IPS DF 6.9 (cell line): ENCODE measurements around the gene TGM5.
"Not testable (repeated sequence)": the region's sequence is repeated elsewhere in the genome, so short reads cannot be mapped to it uniquely, and the experiment has no call there.

Experiments
- DNase-seq: peaks from one replicate; pipeline ENCODE4 v3.0.0-alpha.2; 2013; ENCODE audit warnings: low read depth, low spot score
- H3K27ac ChIP-seq: one replicate; pipeline ENCODE4 v1.5.1; 2013; ENCODE audit warnings: low read length, control low read depth
- H3K27me3 ChIP-seq: 2 replicates; pipeline ENCODE4 v1.6.1; 2013; ENCODE audit warnings: mild to moderate bottlenecking, low read length; ENCODE audit not compliant: control insufficient read depth, insufficient read depth
- H3K36me3 ChIP-seq: 2 replicates; pipeline ENCODE4 v1.6.1; 2013; ENCODE audit warnings: low read length; ENCODE audit not compliant: control insufficient read depth, insufficient read depth
- H3K4me1 ChIP-seq: 2 replicates; pipeline ENCODE4 v1.6.1; 2013; ENCODE audit warnings: low read length; ENCODE audit not compliant: control insufficient read depth, insufficient read depth
- H3K4me3 ChIP-seq: 2 replicates; pipeline ENCODE4 v1.5.1; 2013; ENCODE audit warnings: mild to moderate bottlenecking, low read length
- H3K9me3 ChIP-seq: 2 replicates; pipeline ENCODE4 v1.6.1; 2013; ENCODE audit warnings: low read length, inconsistent platforms; ENCODE audit not compliant: control insufficient read depth, insufficient read depth
- WGBS: extraction: QIAGEN DNeasy Blood & Tissue Kit; methylation state at CpG from one replicate; pipeline ENCODE4 v1.1.7; 2013; ENCODE audit warnings: mixed read lengths, missing lambda C conversion rate; ENCODE audit not compliant: insufficient read length, insufficient coverage; 5-methylcytosine and 5-hydroxymethylcytosine counted together

TGM5 gene

GRCh38 chr15:43230640-43231115 lies 36.0 kb downstream of the TGM5 start:
- WGBS: no CpG with 5 or more reads among the region's 2 CpGs
- Histone ChIP-seq H3K27me3 (no peaks in the 10 kb centered on the region), H3K4me3 (no peak overlapping the region), H3K9me3 (no peaks in the 10 kb centered on the region), H3K4me1 (no peaks in the 10 kb centered on the region), H3K36me3 (no peaks in the 10 kb centered on the region), H3K27ac (no peak overlapping the region)
- DNase-seq: no peak

- no peaks in the 10 kb centered on the region for H3K4me1 ChIP-seq
- no peak for DNase-seq
- no peak overlapping the region for H3K27ac ChIP-seq
- H3K27me3 ChIP-seq: no peaks in the 10 kb centered on the region
- no peaks in the 10 kb centered on the region for H3K36me3 ChIP-seq
- no CpG with 5 or more reads among the region's 5 CpGs for WGBS
- no peaks in the 10 kb centered on the region for H3K9me3 ChIP-seq
- H3K4me3 ChIP-seq: no peak overlapping the region
These were observed 36.8 kb downstream of the TGM5 start for GRCh38 chr15:43229977-43230376.

GRCh38 chr15:43226436-43227305 lies 40.1 kb downstream of the TGM5 start:
- Histone ChIP-seq H3K27ac (no peak overlapping the region), H3K36me3 (no peaks in the 10 kb centered on the region), H3K9me3 (no peaks in the 10 kb centered on the region), H3K4me1 (no peaks in the 10 kb centered on the region), H3K4me3 (no peak overlapping the region), H3K27me3 (no peaks in the 10 kb centered on the region)
- no peak for DNase-seq
- no CpG with 5 or more reads among the region's 57 CpGs for WGBS

GRCh38 chr15:43225950-43226255 lies 40.8 kb downstream of the TGM5 start:
- not testable (repeated sequence) for H3K9me3 ChIP-seq, H3K27me3 ChIP-seq, DNase-seq, H3K27ac ChIP-seq, H3K4me3 ChIP-seq, H3K36me3 ChIP-seq, H3K4me1 ChIP-seq
- WGBS: no CpG with 5 or more reads among the region's 12 CpGs

- no peak overlapping the region for H3K4me3 ChIP-seq
- H3K9me3 ChIP-seq: no peaks in the 10 kb centered on the region
- no peaks in the 10 kb centered on the region for H3K36me3 ChIP-seq
- no CpG with 5 or more reads among the region's 16 CpGs for WGBS
- no peak overlapping the region for H3K27ac ChIP-seq
- no peaks in the 10 kb centered on the region for H3K27me3 ChIP-seq
- DNase-seq: peak; percentile 45
- no peaks in the 10 kb centered on the region for H3K4me1 ChIP-seq
These were observed 41.4 kb downstream of the TGM5 start for GRCh38 chr15:43225201-43225949.

- no peak overlapping the region for H3K27ac ChIP-seq
- no CpG with 5 or more reads among the region's 1 CpG for WGBS
- H3K27me3 ChIP-seq: no peaks in the 10 kb centered on the region
- H3K36me3 ChIP-seq: no peaks in the 10 kb centered on the region
- DNase-seq: no peak
- no peaks in the 10 kb centered on the region; the same call in 1 of the 2 replicates for H3K4me1 ChIP-seq
- H3K9me3 ChIP-seq: no peaks in the 10 kb centered on the region
- no peak overlapping the region for H3K4me3 ChIP-seq
These were observed 45.3 kb downstream of the TGM5 start for GRCh38 chr15:43221422-43221821.

GRCh38 chr15:43220991-43221403 lies 45.7 kb downstream of the TGM5 start, which contains the start of gene EPB42:
Gene EPB42, minus strand, starts transcription at chr15:43221018. Its CDS starts 193 bp downstream, at chr15:43220825.
- no peaks in the 10 kb centered on the region for H3K36me3 ChIP-seq
- no peaks in the 10 kb centered on the region for H3K9me3 ChIP-seq
- H3K4me1 ChIP-seq: no peaks in the 10 kb centered on the region; the same call in 1 of the 2 replicates
- no peaks in the 10 kb centered on the region for H3K27me3 ChIP-seq
- H3K4me3 ChIP-seq: no peak within 1 kb of the TSS
- WGBS: 100% methylated on average over 1 of the region's 3 CpGs
- no peak within 1 kb of the TSS for H3K27ac ChIP-seq
- no peak for DNase-seq

- no peak for DNase-seq
- H3K27ac ChIP-seq: no peak overlapping the region
- no peaks in the 10 kb centered on the region; the same call in 1 of the 2 replicates for H3K4me1 ChIP-seq
- no peak overlapping the region for H3K4me3 ChIP-seq
- H3K27me3 ChIP-seq: no peaks in the 10 kb centered on the region
- no peaks in the 10 kb centered on the region for H3K36me3 ChIP-seq
- WGBS: 100% methylated on average over 1 of the region's 16 CpGs
- no peaks in the 10 kb centered on the region for H3K9me3 ChIP-seq
These were observed 46.5 kb downstream of the TGM5 start for GRCh38 chr15:43219929-43220928.

- H3K27ac ChIP-seq: no peak overlapping the region
- DNase-seq: peak; percentile 71
- H3K4me1 ChIP-seq: no peaks in the 10 kb centered on the region; the same call in 1 of the 2 replicates
- H3K9me3 ChIP-seq: no peaks in the 10 kb centered on the region
- H3K4me3 ChIP-seq: no peak overlapping the region
- no CpG with 5 or more reads among the region's 13 CpGs for WGBS
- H3K36me3 ChIP-seq: no peaks in the 10 kb centered on the region
- H3K27me3 ChIP-seq: no peaks in the 10 kb centered on the region
These were observed 47.6 kb downstream of the TGM5 start for GRCh38 chr15:43218908-43219706.
